ENCODE measurements around the gene STK32B. TPM values are rescaled to one million over a fixed set of nuclear protein-coding genes. Genes with fewer than 3 reads are reported as not detected.

Gene STK32B
- total and polyA plus RNA-seq, 2 of the 4 experiments (the other 2 are of a cell fraction): 5.5 to 6.3 TPM

GRCh38 chr4:5283837-5284236 is 232.6 kb downstream of the STK32B start:
- in situ Hi-C loops (cut with MboI; ENCODE audit: low sequenced_read_pairs) (no loop called here), dilution Hi-C loops (cut with HindIII; ENCODE audit: low sequenced_read_pairs, unreplicated experiment) (no loop called here), intact Hi-C loops (cut with micrococcal nuclease) (no loop called here)
- Histone ChIP-seq H2AK9ac (replicated peaks; ENCODE audit: low read depth, low read length, poor library complexity) (no peak overlapping the region), H4K8ac (ENCODE audit: low read depth in 2 of 2, low read length in 2 of 2) (no peak overlapping the region), H2BK15ac (ENCODE audit: low read depth, low read length) (no peak overlapping the region), H3K23ac (ENCODE audit: low read depth, low read length) (no peak overlapping the region), H3K79me1 (ENCODE audit: low read depth in 1 of 2, low read length in 2 of 2) (no peaks in the 10 kb centered on the region), H4K5ac (ENCODE audit: low read depth, low read length) (no peak overlapping the region), H3K4me3 (ENCODE audit: insufficient read depth, low read depth, low read length) (no peak overlapping the region), H2AFZ (replicated peaks; ENCODE audit: low read length, poor library complexity) (no peak overlapping the region), H3K18ac (ENCODE audit: low read depth, low read length) (no peak overlapping the region), H3K36me3 (ENCODE audit: control insufficient read depth, insufficient read depth, low read length) (no peaks in the 10 kb centered on the region), H3K4ac (ENCODE audit: low read depth, low read length) (no peak overlapping the region), H4K91ac (ENCODE audit: insufficient read depth, low read depth, low read length) (no peak overlapping the region), H3K9me1 (ENCODE audit: insufficient read depth, low read length) (peaks cover 2% of the 10 kb centered on the region; the same call in 1 of the 2 replicates), H2BK20ac (ENCODE audit: low read depth, low read length) (no peak overlapping the region), H3K27me3 (ENCODE audit: control insufficient read depth, insufficient read depth, low read length) (no peaks in the 10 kb centered on the region), H3K27ac (ENCODE audit: insufficient read depth, low read length) (no peak overlapping the region), H3K9me3 (ENCODE audit: control insufficient read depth, insufficient read depth, low read length) (no peaks in the 10 kb centered on the region), H2AK5ac (ENCODE audit: low read depth, low read length) (no peak overlapping the region), H3K4me1 (ENCODE audit: control insufficient read depth, insufficient read depth, low read length) (no peaks in the 10 kb centered on the region), H3K4me2 (ENCODE audit: low read depth, low read length) (no peak overlapping the region), H2BK120ac (ENCODE audit: low read depth, low read length) (no peak overlapping the region), H3K56ac (ENCODE audit: extremely low read depth, insufficient read depth, low read length) (no peak overlapping the region), H3K14ac (replicated peaks; ENCODE audit: low read depth, low read length) (no peak overlapping the region), H4K20me1 (ENCODE audit: insufficient read depth, low read length) (no peaks in the 10 kb centered on the region), H2BK5ac (ENCODE audit: low read depth, low read length, poor library complexity, severe bottlenecking) (no peak overlapping the region), H3K9ac (ENCODE audit: low read depth, low read length) (no peak overlapping the region)
- TF ChIP-seq USF2 (IDR thresholded peaks at IDR 0.05; ENCODE audit: low read depth, low read length) (no peak), RCOR1 (IDR thresholded peaks at IDR 0.05; ENCODE audit: insufficient replicate concordance, low read length) (no peak), MAFK (IDR thresholded peaks at IDR 0.05; ENCODE audit: low read depth, low read length) (no peak), RFX5 (IDR thresholded peaks at IDR 0.05; ENCODE audit: low read depth, low read length) (no peak), NFE2L2 (IDR thresholded peaks at IDR 0.05; ENCODE audit: low read depth, low read length) (no peak), BHLHE40 (IDR thresholded peaks at IDR 0.05; ENCODE audit: low read depth, low read length) (no peak), MXI1 (IDR thresholded peaks at IDR 0.05; ENCODE audit: borderline replicate concordance, low read depth, low read length) (no peak), SMC3 (IDR thresholded peaks at IDR 0.05; ENCODE audit: low read depth, low read length) (no peak), CEBPB (IDR thresholded peaks at IDR 0.05; ENCODE audit: low read depth, low read length) (no peak), RAD21 (IDR thresholded peaks at IDR 0.05; ENCODE audit: low read length) (no peak), POLR2A (IDR thresholded peaks at IDR 0.05; ENCODE audit: low read depth, low read length) (no peak), MAZ (IDR thresholded peaks at IDR 0.05; ENCODE audit: borderline replicate concordance, low read depth, low read length) (no peak), CHD1 (IDR thresholded peaks at IDR 0.05; ENCODE audit: low read depth, low read length) (no peak)
- TF ChIP-seq, protein P1, sequence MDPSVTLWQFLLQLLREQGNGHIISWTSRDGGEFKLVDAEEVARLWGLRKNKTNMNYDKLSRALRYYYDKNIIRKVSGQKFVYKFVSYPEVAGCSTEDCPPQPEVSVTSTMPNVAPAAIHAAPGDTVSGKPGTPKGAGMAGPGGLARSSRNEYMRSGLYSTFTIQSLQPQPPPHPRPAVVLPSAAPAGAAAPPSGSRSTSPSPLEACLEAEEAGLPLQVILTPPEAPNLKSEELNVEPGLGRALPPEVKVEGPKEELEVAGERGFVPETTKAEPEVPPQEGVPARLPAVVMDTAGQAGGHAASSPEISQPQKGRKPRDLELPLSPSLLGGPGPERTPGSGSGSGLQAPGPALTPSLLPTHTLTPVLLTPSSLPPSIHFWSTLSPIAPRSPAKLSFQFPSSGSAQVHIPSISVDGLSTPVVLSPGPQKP (IDR thresholded peaks at IDR 0.05; ENCODE audit: borderline replicate concordance, low read depth, low read length): no peak
- TF ChIP-seq, protein P2, sequence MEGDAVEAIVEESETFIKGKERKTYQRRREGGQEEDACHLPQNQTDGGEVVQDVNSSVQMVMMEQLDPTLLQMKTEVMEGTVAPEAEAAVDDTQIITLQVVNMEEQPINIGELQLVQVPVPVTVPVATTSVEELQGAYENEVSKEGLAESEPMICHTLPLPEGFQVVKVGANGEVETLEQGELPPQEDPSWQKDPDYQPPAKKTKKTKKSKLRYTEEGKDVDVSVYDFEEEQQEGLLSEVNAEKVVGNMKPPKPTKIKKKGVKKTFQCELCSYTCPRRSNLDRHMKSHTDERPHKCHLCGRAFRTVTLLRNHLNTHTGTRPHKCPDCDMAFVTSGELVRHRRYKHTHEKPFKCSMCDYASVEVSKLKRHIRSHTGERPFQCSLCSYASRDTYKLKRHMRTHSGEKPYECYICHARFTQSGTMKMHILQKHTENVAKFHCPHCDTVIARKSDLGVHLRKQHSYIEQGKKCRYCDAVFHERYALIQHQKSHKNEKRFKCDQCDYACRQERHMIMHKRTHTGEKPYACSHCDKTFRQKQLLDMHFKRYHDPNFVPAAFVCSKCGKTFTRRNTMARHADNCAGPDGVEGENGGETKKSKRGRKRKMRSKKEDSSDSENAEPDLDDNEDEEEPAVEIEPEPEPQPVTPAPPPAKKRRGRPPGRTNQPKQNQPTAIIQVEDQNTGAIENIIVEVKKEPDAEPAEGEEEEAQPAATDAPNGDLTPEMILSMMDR (conservative IDR thresholded peaks at IDR 0.05; ENCODE audit: low read depth, low read length): no peak
- CTCF ChIA-PET: no interaction called here
- WGBS, 2 experiments (ENCODE audit: extremely low coverage in 2 of 2, insufficient read length in 1 of 2): no CpG with 5 or more reads among the region's 2 CpGs
- ATAC-seq (ENCODE audit: low read depth) (no peak), DNase-seq (no peak)
- no TSS peak for BruUV-seq (replicated peaks)
- POLR2A ChIA-PET (ENCODE audit: unreplicated experiment): no interaction called here
